Uterus (tissue), 2 donors: Measurements from ENCODE around the gene ATP9B.

Source experiments
- CTCF ChIP-seq, 4 experiments: fragments of 200-600 bp in 2 of 4; fragments of 450-650 bp in 2 of 4; sonication (generic) in 2 of 4; IDR thresholded peaks; one replicate each; pipeline ENCODE4 v1.5.1; 2016 to 2019; ENCODE audit warnings: antibody characterized with exemption in 4 of 4, mild to moderate bottlenecking in 2 of 4, moderate library complexity in 1 of 4
- POLR2A ChIP-seq, 2 donors: fragments of 450-650 bp; IDR thresholded peaks; one replicate each; pipeline ENCODE4 v1.6.1; 2016; ENCODE audit warnings: antibody characterized with exemption in 2 of 2, mild to moderate bottlenecking in 1 of 2, moderate library complexity in 1 of 2

DNA sequence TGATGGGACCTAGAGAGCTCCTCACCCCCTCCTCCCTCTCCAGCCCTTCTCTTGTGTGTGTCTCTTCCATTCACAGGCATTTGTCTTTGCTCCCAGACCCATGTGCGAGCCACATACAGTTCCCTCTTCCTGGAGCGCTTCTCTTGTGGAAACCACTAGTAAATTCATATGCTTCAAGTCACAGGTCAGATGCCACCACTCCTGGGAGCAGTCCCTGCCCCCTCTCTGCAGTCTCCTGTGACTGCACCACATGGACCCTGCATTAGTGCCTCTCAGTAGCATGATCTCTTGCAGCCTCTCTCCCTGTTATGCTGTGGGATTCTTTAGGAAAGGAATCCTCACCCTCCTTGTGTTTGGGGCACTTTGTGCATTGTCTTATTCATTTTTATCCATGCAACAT, 230.1 kb downstream of the ATP9B start:
- TF ChIP-seq CTCF (IDR thresholded peaks at IDR 0.05), result no peak
- no peak for TF ChIP-seq POLR2A (IDR thresholded peaks at IDR 0.05)
